HG02678 (cell line): ENCODE results near the gene ARHGDIB.

Experiments used
- ATAC-seq: cut with Tn5 transposase; IDR thresholded peaks from one replicate; pipeline ENCODE4 v1.9.1; 2021; ENCODE audit warnings: mild to moderate bottlenecking, moderate library complexity; ENCODE audit not compliant: unreplicated experiment

Gene ARHGDIB

GRCh38 chr12:14957551-14958168, 3.7 kb downstream of the ARHGDIB start:
- ATAC-seq: no peak

- no peak for ATAC-seq
Measured at GRCh38 chr12:14956905-14957304, 4.5 kb downstream of the ARHGDIB start.

GRCh38 chr12:14956024-14956891, 5.1 kb downstream of the ARHGDIB start:
- peak; percentile 37 for ATAC-seq

- no peak for ATAC-seq
Measured at GRCh38 chr12:14954269-14954668, 7.1 kb downstream of the ARHGDIB start.

GRCh38 chr12:14953752-14954151, 7.6 kb downstream of the ARHGDIB start:
- ATAC-seq: no peak

- peak; percentile 57 for ATAC-seq
Measured at GRCh38 chr12:14952299-14952921, 9.0 kb downstream of the ARHGDIB start.

- no peak for ATAC-seq
Measured at GRCh38 chr12:14951851-14952250, 9.6 kb downstream of the ARHGDIB start.

GRCh38 chr12:14950982-14951746, 10.2 kb downstream of the ARHGDIB start:
- ATAC-seq: no peak

- ATAC-seq: no peak
Measured at GRCh38 chr12:14950421-14950820, 11.0 kb downstream of the ARHGDIB start.

GRCh38 chr12:14949631-14950030, 11.8 kb downstream of the ARHGDIB start:
- no peak for ATAC-seq

- peak; percentile 93 for ATAC-seq
Measured at GRCh38 chr12:14948672-14949071, 12.7 kb downstream of the ARHGDIB start.

- no peak for ATAC-seq
Measured at GRCh38 chr12:14946861-14947260, 14.5 kb downstream of the ARHGDIB start.

- ATAC-seq: no peak
Measured at GRCh38 chr12:14946162-14946561, 15.2 kb downstream of the ARHGDIB start.

- no peak for ATAC-seq
Measured at GRCh38 chr12:14942196-14942931, 19.0 kb downstream of the ARHGDIB start.

GRCh38 chr12:14941369-14941768, 20.0 kb downstream of the ARHGDIB start:
- no peak for ATAC-seq

GRCh38 chr12:14938301-14938700, 23.1 kb downstream of the ARHGDIB start, which contains the start of gene ERP27:
Gene ERP27, minus strand, starts transcription at chr12:14938537. Its CDS starts 29 bp downstream, at chr12:14938508.
- ATAC-seq: no peak

- peak; percentile 55 for ATAC-seq
Measured at GRCh38 chr12:14937689-14938088, 23.7 kb downstream of the ARHGDIB start.

- no peak for ATAC-seq
Measured at GRCh38 chr12:14937014-14937413, 24.4 kb downstream of the ARHGDIB start.

GRCh38 chr12:14936224-14936861, 25.1 kb downstream of the ARHGDIB start:
- ATAC-seq: no peak

- no peak for ATAC-seq
Measured at GRCh38 chr12:14935031-14935430, 26.4 kb downstream of the ARHGDIB start.
